GM20431 (cell line): Measurements from ENCODE around the gene DUSP5.

Experiments used
- in situ Hi-C: fragments of 300-500 bp; cut with MseI, MboI; formaldehyde crosslinking; loops from one replicate; pipeline ENCODE4 v1.15.0; 2020; ENCODE audit warnings: low sequenced_read_pairs; ENCODE audit not compliant: unreplicated experiment

Gene DUSP5

DNA sequence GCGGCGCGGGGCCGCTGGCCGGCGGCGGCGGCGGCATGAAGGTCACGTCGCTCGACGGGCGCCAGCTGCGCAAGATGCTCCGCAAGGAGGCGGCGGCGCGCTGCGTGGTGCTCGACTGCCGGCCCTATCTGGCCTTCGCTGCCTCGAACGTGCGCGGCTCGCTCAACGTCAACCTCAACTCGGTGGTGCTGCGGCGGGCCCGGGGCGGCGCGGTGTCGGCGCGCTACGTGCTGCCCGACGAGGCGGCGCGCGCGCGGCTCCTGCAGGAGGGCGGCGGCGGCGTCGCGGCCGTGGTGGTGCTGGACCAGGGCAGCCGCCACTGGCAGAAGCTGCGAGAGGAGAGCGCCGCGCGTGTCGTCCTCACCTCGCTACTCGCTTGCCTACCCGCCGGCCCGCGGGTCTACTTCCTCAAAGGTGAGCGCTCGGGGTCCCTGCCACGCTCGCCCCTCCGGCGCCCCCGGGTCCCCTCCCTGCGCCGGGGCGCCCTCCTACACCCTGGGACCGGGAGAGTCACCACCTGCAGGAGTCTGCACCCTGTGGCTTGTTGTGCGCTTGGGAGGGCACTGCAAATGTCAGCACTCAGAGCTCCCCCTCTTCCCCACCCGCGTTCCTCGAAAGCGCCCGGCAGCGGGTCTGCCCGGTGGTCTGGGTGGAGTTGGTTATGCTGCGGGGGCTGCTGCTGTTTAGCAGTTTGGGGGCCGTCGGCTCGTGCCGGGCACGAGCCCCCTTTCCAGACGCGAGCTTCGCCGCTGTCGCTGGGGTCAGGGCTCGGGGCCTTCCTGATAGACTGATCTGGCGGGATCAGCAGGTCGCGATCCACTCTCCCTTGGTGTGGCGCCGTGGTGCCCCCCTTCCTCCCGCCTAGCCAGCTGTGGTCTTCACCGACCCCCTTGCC is 627 bp downstream of the DUSP5 start:
- in situ Hi-C loops = no loop called here

DNA sequence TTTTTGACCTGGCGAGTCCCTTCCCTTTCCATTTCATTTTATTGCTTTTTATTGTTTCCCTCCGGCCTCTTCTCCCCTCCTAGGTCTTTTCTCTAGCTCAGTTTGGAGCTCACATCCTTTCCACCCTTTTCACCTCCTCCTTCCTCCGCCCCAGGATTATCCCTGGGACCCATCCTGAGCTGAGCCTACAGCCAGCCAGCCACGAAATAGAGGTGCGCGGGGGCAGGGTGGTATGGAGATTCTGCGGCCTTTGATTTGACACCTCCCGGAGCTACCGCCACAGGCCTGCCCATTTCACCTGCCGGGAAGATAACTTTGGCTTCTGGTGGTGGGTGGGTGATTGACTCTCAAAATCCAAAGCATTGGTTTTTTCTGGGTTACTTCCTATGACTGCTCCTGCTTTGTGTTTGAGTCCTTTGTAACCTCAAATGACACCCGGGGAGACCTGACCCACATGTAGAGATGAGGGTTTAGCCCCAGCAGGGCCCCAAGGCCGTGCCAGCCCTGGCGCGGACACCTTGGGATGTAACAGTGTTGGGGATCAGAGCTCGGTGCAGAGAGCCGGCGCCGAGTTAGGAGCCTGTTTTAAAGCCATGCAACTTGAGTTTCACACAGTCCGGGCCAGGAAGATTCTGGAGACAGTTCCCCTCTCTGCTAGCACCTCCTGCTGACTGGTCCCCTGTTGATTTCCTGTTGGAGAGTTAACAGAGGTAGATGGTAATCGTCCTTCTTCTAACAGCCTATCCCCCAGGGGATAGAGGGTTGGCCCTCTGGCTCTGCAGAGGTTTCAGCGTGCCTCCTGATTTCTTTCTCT is 1.5 kb downstream of the DUSP5 start:
- in situ Hi-C loops = no loop called here

DNA sequence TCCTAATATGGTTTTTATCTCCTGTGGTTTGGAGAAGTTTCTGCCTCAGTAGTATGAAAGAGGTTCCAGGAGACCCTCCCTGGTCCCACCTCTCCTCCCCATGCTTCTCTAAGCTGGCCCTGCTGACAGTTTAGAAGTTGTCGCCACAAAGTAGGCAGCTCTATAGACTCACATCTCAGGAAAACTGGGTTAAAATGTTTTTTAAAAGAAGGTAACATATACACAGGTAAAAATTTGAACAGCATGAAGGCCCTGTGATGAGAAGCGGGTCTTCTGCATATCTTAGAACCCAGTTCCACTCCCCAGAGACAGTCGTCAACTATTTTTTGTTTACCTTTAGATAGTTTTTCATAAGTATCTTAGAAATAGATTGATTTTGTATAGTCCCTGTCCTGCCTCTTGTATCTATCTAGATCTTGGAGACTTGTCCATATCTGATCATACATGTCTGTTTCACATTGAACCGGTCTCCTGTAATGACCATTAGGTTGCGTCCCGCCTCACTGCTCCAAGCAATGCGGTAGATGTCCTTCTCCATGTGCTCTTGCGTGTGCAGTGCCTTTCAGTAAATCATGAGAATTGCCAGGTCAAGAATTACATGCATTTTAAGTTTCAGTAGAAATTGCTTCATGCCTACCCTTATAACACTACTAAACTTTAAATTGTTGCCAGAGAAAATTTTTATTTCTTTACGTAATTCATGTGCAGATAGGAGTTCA is 2.2 kb downstream of the DUSP5 start:
- in situ Hi-C loops = no loop called here

DNA sequence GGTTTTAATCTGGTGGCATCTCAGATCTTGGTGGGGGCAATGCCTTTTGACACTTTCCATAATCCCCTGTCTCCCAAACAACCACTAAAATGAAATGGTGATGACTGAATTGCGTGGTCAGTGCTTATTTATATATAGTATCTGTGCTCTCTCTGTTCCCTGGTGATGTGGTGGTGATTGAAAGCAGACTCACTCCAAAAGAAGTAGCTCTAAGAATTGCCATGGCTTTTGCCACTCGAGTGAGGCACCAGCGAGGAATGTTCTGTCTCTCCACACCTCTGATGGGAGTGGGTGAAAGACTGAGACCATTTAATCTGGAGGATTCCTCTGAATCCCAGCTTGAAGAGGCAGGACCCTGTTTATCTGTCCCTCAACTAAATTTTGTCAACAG is 2.8 kb downstream of the DUSP5 start:
- in situ Hi-C loops = no loop called here

DNA sequence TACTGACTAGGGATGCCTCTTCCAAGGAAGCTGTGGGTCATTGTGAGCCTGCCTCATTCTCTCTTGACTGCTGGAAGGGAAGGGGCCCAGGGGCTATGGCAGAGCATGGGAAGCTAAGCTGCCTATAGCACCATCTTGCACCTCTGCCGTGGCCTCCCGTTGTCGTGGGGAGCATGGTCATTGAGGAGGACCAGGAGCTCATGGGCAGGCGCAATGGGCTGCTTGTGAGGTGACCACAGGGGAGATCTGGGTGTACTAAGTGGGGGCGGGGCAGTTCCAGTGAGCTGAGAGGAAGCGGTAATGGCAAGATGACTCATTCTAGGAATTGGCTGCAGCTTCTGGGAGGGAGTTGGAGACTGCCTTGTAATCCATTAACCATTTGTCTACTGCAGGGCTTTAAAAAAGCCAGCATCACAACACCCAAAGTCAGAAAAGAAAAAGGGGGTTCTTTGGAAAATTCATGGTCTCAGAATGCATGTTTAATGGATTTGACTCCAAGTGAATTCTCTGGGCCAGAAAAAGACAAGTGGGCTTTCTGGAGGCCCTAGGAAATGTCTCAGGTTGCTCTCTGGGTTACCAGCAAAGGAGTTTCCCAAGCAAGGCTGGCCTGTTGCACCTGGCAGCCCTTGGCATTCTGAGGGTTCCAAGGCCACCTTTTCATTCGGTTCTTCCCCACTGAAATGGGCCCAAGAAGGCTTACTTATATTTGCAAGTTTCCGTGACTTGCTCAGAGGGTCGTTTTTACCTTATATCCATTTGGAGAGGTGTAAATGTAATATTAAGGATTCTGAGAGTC is 3.6 kb downstream of the DUSP5 start:
- in situ Hi-C loops = no loop called here

DNA sequence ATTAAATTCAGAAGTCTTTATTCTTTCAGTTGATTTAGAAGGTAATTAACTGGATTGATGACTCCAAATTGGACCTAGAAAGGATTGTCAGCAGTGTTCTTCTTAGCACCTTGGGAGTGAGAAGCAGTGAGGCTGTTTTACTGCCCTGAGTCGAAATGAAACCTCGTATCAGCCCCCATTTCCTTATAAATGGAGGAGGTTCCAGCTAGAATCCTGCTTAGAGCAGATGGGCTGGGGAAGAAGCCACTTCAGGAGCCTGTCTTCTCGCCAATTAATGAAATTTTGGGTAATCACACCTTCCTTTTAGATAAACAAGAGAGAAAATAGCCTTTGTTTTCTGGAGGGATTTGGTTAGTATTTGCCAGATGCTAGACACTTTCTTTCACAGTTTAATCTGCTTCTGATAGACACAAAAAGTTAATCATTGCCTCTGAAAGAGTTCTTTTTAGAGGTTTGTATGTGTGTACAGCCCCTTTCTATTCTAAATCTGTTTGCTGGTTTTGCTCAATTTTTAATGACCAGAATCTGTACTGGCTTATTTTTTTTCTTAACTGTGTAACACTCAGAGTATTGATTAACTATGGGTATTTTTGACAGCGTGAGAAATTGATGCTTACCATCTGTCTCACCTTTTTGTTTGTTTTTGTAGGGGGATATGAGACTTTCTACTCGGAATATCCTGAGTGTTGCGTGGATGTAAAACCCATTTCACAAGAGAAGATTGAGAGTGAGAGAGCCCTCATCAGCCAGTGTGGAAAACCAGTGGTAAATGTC is 4.6 kb downstream of the DUSP5 start:
- in situ Hi-C loops = no loop called here

DNA sequence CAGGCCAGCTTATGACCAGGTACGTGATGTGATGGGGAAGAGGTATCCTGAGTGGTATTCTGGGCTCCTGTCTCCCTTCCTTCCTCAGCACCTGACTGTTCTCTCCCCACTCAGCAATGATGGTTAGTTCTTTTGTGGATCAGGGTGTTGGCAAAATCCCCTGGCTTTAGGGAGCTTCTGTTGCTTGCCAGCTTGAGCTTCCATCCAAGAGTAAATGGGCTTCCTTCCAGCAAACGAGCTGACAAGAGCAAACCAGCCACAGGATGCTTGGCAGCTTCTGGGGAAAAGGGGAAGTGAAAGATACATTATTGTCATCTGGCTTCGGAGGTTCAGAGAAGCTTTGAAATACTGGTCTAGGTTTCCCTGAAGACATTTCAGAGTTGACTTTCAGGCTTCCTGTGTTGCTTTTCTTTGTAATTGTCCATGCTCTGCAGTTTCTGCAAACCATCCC is 5.2 kb downstream of the DUSP5 start:
- in situ Hi-C loops = no loop called here

DNA sequence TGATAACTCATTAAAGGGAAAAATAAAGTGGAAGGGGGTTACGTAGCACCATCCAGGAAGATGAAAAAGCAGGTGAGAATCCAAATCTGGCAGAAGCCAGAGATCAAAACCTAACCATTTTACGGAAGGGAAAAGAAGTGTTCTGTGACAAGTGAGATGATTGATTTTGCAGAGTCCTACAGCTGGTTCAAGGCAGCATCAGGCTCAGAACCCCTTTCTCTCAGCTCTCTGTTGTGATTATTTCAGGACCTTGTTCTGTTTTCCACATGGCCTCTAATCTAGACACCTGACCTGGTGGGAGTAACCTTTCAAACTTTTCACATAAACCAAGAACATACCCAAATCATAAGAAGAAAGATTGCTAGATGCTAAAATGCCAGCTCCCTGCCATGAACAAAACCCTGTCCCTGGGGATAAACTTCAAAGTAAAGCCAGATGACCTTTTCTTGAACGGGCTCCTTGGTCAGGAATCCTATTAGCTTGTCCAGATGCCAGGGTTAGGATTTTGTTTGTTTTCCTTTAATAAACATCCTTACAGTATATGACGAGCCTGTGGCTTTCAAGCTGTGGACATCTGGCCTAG is 5.9 kb downstream of the DUSP5 start:
- in situ Hi-C loops = no loop called here

DNA sequence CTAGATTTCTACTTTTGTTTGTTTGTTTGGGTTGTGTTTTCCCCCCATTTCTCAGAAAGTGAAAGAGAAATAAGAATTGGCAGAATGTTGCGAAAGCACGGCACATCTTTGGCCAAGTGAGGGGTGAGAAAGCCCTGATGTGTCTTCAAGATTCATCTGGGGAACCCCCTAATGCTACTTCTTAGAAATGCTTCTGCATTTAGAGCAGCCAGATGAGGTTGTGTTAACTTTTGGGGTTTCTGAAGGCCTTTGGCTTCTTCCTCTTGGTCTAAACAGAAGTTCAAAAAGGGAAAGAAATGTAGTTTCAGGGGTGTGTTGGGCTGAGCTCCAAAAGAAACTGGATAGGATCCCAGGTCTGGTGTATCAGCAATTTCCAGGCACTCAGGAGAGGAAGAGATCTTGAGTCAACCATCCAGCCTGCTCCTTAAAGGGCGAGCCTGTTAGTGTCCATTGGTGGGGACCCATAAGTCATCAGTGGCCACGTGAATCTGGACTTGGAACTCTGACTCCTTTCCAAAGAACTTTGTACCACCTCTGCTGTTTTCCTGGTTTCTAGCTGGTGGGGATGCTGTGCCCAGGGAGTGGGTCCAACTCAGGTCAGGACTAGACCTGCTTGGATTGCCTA is 6.5 kb downstream of the DUSP5 start:
- in situ Hi-C loops = no loop called here

DNA sequence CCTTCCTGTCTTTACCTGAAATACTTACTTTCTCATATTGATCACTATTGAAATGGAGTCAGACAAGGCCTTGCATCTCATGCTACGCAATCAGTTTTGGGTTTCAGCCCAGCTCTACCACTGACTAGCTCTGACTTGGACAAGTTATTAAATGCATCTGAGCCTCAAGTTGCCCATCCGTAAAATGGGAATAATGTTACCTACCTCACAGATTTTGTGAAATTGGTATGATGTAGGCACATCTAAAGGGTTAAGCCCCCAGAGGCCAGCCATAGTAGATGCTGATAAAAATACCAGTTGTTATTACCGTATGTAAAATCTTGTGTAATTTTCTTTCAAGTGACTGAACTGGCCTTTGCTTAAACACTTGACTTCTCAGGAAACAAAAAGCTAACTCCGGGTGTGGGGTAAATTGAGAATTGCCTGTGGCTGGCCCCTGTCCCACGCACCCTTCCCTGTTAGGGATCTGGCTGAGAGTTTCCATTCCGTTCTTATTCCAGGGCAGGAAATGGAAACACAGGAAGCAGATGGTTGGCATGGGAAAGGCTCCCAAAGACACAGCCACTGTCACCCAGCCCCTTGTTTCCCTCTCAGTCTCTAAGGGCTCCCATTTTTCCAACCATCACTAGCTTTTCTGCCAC is 7.5 kb downstream of the DUSP5 start:
- in situ Hi-C loops = no loop called here

DNA sequence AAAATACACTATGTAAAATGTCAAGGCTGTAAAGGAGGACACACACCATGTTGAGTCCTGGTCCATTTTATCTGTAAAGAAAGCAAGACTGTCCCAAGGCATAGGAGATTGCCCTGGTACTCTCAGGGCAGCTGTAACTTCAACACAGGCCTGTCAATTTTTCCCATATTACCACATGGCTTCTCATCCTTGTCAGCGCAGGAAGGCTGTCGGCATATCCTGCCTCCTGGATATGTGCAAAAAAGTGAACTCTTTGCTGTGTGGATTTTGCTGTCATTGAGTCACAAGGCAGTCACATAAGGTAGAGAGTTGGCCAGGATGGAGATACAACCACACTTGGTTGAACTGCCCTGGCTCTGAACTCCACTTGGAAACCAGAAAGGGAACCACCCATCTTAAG is 8.7 kb downstream of the DUSP5 start:
- in situ Hi-C loops = no loop called here

DNA sequence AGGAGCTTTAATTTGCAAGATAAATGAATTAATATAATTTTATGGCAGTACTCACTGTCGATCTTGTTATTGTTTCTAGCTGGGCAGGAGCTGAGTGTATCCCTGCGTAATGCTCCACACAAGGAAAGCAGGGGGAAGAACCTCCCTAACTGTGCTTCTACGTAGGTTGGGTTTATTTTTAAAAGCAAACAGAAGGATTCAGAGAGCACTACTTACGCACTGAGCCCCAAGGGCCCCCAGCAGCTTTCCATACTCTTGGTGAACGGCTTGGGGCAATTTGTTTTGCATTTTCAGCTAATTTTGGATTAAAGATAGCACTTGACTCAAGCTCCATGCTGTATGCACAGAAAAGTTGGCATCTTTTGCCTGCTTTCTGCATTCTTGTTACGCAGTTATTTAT is 9.6 kb downstream of the DUSP5 start:
- in situ Hi-C loops = no loop called here

DNA sequence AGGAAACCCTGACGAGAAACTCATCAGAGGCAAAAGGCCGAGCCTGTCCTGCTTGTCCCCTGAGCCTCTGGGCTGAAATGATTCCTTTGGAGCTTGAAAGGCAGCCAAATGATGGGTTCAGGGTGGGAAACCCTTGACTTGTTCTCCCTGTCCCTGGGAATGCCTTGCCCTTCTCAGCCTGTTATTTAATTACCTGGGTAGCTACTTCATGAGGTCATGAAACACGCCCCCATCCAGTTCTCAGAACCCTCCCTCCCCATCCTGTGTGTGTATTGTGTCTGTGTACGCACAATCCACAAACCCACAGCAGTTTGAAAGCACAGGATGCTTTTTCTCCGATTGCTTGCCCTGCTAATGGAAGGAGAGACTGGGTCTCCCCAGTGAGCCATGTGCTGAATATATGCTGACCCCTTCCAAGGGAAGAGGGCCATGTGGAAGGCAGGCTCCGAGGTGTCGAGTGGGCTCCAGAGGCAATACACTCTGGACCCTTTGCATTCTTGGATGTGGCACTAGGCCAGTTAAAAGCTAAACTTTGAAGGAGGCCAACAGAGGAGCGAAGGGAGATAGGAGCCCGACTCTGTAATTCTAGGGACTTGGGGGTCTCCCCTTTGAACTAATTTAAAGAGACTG is 10.6 kb downstream of the DUSP5 start:
- in situ Hi-C loops = no loop called here

DNA sequence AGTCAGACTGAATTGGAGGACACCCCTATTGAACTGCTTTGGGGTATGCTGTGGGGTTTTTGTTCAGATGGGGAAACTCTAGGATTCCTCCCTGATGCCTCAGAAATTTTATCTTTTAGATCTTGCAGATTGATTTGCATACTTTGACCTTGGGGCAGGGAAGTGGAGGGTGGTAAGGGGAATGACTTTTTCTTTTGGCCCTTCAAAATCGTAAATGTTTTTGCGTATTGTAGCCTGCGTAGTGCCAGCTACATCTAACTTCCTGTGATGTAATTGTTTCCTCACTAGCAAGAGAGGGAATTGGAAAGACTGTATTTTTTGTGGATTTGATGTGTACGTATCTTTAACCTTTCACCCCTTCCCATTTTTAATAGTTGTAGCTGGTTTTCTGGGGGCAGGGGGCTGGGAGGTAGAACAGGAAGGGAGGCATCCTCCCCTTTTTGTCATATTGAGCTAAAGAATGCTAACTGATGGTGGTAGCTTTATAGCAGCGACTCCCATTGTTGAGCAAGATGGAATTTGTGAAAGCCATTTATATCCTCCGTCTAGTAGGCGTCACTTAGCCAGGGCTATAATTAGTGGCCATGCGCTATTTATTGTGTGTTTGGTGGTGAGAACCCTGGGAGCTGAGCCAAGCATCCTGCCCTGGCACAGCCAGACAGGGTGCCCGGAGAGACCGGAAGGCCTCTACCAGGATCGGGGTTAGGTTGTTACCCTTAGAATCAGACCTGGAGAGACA is 11.3 kb downstream of the DUSP5 start:
- in situ Hi-C loops = no loop called here

DNA sequence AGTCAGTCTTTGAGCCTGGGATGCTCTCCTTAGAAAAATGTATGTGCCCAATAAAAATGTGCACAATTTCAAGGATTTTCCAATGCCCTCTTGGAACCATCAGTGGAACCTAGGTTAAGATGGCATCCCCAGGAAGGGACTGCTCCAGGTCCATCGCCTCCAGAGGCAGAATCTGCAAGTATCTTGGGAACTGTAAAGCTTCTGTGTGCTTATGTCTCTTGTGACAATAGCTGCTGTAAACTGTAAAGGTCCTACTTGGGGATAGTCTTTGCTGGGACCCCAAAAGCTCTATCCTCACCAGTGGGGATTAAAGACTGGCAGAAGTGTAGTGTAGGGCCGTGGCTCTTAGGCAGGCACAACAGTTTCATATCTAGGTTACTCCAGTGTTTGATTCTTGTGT is 11.9 kb downstream of the DUSP5 start:
- in situ Hi-C loops = no loop called here

DNA sequence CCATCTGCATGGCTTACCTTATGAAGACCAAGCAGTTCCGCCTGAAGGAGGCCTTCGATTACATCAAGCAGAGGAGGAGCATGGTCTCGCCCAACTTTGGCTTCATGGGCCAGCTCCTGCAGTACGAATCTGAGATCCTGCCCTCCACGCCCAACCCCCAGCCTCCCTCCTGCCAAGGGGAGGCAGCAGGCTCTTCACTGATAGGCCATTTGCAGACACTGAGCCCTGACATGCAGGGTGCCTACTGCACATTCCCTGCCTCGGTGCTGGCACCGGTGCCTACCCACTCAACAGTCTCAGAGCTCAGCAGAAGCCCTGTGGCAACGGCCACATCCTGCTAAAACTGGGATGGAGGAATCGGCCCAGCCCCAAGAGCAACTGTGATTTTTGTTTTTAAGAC is 12.4 kb downstream of the DUSP5 start:
- in situ Hi-C loops = no loop called here

DNA sequence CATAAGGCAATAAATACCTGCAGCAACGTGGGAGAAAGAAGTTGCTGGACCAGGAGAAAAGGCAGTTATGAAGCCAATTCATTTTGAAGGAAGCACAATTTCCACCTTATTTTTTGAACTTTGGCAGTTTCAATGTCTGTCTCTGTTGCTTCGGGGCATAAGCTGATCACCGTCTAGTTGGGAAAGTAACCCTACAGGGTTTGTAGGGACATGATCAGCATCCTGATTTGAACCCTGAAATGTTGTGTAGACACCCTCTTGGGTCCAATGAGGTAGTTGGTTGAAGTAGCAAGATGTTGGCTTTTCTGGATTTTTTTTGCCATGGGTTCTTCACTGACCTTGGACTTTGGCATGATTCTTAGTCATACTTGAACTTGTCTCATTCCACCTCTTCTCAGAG is 13.0 kb downstream of the DUSP5 start:
- in situ Hi-C loops = no loop called here
